Keratinocyte (primary cell): ENCODE measurements around the gene CDCA4.

Experiments used
- CTCF ChIP-seq, 3 experiments: IDR thresholded peaks in 1 of 3; conservative IDR thresholded peaks in 1 of 3; optimal IDR thresholded peaks in 1 of 3; 2 replicates in 2 of 3; 3 replicates in 1 of 3; pipeline versions ENCODE3 to v1.5.1; 2011; ENCODE audit warnings: low read length in 3 of 3, mild to moderate bottlenecking in 3 of 3, moderate library complexity in 2 of 3, control low read depth in 1 of 3, inconsistent platforms in 1 of 3; ENCODE audit not compliant: insufficient read depth in 2 of 3; ENCODE audit errors: extremely low read depth in 1 of 3
- EZH2 ChIP-seq: IDR thresholded peaks from one replicate; pipeline ENCODE4 v1.6.1; 2012; ENCODE audit warnings: inconsistent platforms, mild to moderate bottlenecking, low read length, moderate library complexity

- TF ChIP-seq CTCF (optimal IDR thresholded peaks at IDR 0.05 in 1 of 3, IDR thresholded peaks at IDR 0.05 in 1 of 3, conservative IDR thresholded peaks at IDR 0.05 in 1 of 3; ENCODE audit: extremely low read depth in 1 of 3, insufficient read depth in 2 of 3, low read length in 3 of 3) (no peak), EZH2 (no peak)
Measured at GRCh38 chr14:105006831-105007592, 13.9 kb downstream of the CDCA4 start.
